Endothelial cell of umbilical vein (primary cell): ENCODE measurements around the gene PABPN1. TPM values are rescaled to one million over a fixed set of nuclear protein-coding genes. Genes with fewer than 3 reads are reported as not detected.

Source experiments
- BruUV-seq: library from RNA; stranded (reverse); fragments of 400-500 nt; replicated peaks from 2 replicates; lab custom pipeline; 2021; lab: Mats Ljungman, UMichigan
- CTCF ChIA-PET: fragments of 300-600, 350-600 bp; sonication (Branson Sonifier 250); formaldehyde crosslinking; loops from one replicate; lab custom pipeline; 2021; ENCODE audit warnings: antibody characterized with exemption, inconsistent platforms; lab: Charles Lee
- POLR2A ChIA-PET: fragments of 300-600, 350-600 bp; sonication (Branson Sonifier 250); formaldehyde crosslinking; loops from one replicate; lab custom pipeline; 2021; ENCODE audit warnings: antibody characterized with exemption, inconsistent platforms; lab: Charles Lee
- DNase-seq: peaks from one replicate; pipeline ENCODE4 v3.0.0-alpha.2; 2011; ENCODE audit warnings: low read depth, low spot score
- FAIRE-seq: peaks from 2 replicates; lab custom pipeline; 2011; peaks lifted over from hg19 to GRCh38; lab: Jason Lieb, UNC
- H2AFZ ChIP-seq: 2 replicates; pipeline ENCODE4 v1.6.0; 2012; ENCODE audit warnings: low read depth, low read length, control low read depth, inconsistent platforms
- H3K27ac ChIP-seq: 2 replicates; pipeline ENCODE4 v1.5.1; 2011; ENCODE audit warnings: low read depth, mild to moderate bottlenecking, control low read depth, low read length, moderate library complexity; ENCODE audit not compliant: insufficient read depth
- H3K27me3 ChIP-seq, 2 experiments: 2 replicates each; pipeline versions ENCODE4 v1.6.0 to v1.6.1; 2011; ENCODE audit warnings: low read length in 2 of 2, mixed read lengths in 1 of 2; ENCODE audit not compliant: control insufficient read depth in 2 of 2, insufficient read depth in 2 of 2
- H3K36me3 ChIP-seq, 2 experiments: 2 replicates in 1 of 2; 3 replicates in 1 of 2; pipeline ENCODE4 v1.5.1; 2011; ENCODE audit warnings: low read length in 2 of 2, mild to moderate bottlenecking in 1 of 2, moderate library complexity in 1 of 2; ENCODE audit not compliant: control insufficient read depth in 2 of 2, insufficient read depth in 2 of 2; ENCODE audit errors: extremely low read depth in 1 of 2
- H3K4me1 ChIP-seq: 3 replicates; pipeline ENCODE4 v1.5.1; 2011; ENCODE audit warnings: mild to moderate bottlenecking, low read length; ENCODE audit not compliant: control insufficient read depth, insufficient read depth; ENCODE audit errors: extremely low read depth
- H3K4me2 ChIP-seq: 2 replicates; pipeline ENCODE4 v1.6.1; 2011; ENCODE audit warnings: low read length, control low read depth, mixed read lengths; ENCODE audit not compliant: insufficient read depth
- H3K4me3 ChIP-seq, 3 experiments: fragments of 200-600 bp in 1 of 3; sonication (generic), shearing (Covaris generic) in 1 of 3; replicated peaks in 1 of 3; 2 replicates each; pipeline ENCODE4 v1.5.1; 2011 to 2016; ENCODE audit warnings: control low read depth in 3 of 3, low read length in 3 of 3, mild to moderate bottlenecking in 2 of 3, inconsistent platforms in 1 of 3, low read depth in 1 of 3, moderate library complexity in 1 of 3; ENCODE audit not compliant: insufficient read depth in 1 of 3
- H3K79me2 ChIP-seq: 2 replicates; pipeline ENCODE4 v1.6.0; 2012; ENCODE audit warnings: low read length, inconsistent platforms; ENCODE audit not compliant: control insufficient read depth, insufficient read depth
- H3K9ac ChIP-seq: replicated peaks from 2 replicates; pipeline ENCODE3; 2011; ENCODE audit warnings: low read length, control low read depth; ENCODE audit not compliant: insufficient read depth; ENCODE audit errors: extremely low read depth
- H3K9me1 ChIP-seq: replicated peaks from 3 replicates; pipeline ENCODE4 v1.6.0; 2011; ENCODE audit warnings: mild to moderate bottlenecking, low read length; ENCODE audit not compliant: control insufficient read depth, insufficient read depth; ENCODE audit errors: extremely low read depth
- H3K9me3 ChIP-seq: replicated peaks from 2 replicates; pipeline ENCODE4 v1.5.1; 2012; ENCODE audit warnings: low read length, inconsistent platforms; ENCODE audit not compliant: control insufficient read depth, insufficient read depth
- H4K20me1 ChIP-seq: replicated peaks from 2 replicates; pipeline ENCODE3; 2011; ENCODE audit warnings: mild to moderate bottlenecking, low read length; ENCODE audit not compliant: control insufficient read depth, insufficient read depth; ENCODE audit errors: extremely low read depth
- CTCF ChIP-seq, 2 donors: IDR thresholded peaks; 1 replicate in 1 of 2; 2 replicates in 1 of 2; pipeline ENCODE4 v1.5.1; 2011; ENCODE audit warnings: low read length in 2 of 2, mild to moderate bottlenecking in 2 of 2, moderate library complexity in 2 of 2, control low read depth in 1 of 2, inconsistent platforms in 1 of 2, low read depth in 1 of 2; ENCODE audit not compliant: insufficient read depth in 1 of 2; ENCODE audit errors: extremely low read depth in 1 of 2
- EZH2 ChIP-seq: IDR thresholded peaks from 2 replicates; pipeline ENCODE4 v1.6.1; 2012; ENCODE audit warnings: borderline replicate concordance, low read depth, mild to moderate bottlenecking, moderate library complexity, low read length, inconsistent platforms; ENCODE audit not compliant: severe bottlenecking
- FOS ChIP-seq: IDR thresholded peaks from 2 replicates; pipeline ENCODE4 v1.6.1; 2011; ENCODE audit warnings: mild to moderate bottlenecking, low read length, moderate library complexity, borderline replicate concordance; ENCODE audit not compliant: insufficient read depth
- GATA2 ChIP-seq: IDR thresholded peaks from 2 replicates; pipeline ENCODE4 v1.7.0; 2011; ENCODE audit warnings: low read depth, mild to moderate bottlenecking, moderate library complexity, mixed read lengths, low read length; ENCODE audit not compliant: insufficient read length, insufficient read depth
- JUN ChIP-seq: IDR thresholded peaks from 2 replicates; pipeline ENCODE4 v1.6.1; 2011; ENCODE audit warnings: borderline replicate concordance, low read depth; ENCODE audit not compliant: insufficient read length, insufficient read depth
- MAX ChIP-seq: IDR thresholded peaks from 2 replicates; pipeline ENCODE4 v1.6.1; 2011; ENCODE audit not compliant: insufficient read depth, insufficient read length
- MYC ChIP-seq: IDR thresholded peaks from one replicate; pipeline ENCODE4 v1.6.1; 2011; ENCODE audit warnings: mild to moderate bottlenecking, low read depth, low read length
- POLR2A ChIP-seq: IDR thresholded peaks from 2 replicates; pipeline ENCODE4 v1.6.1; 2012; ENCODE audit warnings: low read depth, mild to moderate bottlenecking, control low read depth, low read length
- POLR2AphosphoS5 ChIP-seq: IDR thresholded peaks from 2 replicates; pipeline ENCODE4 v1.6.1; 2012; ENCODE audit warnings: low read depth, mild to moderate bottlenecking, control low read depth, low read length, moderate library complexity; ENCODE audit not compliant: insufficient read depth
- dilution Hi-C: fragments of 300-500 bp; cut with MboI; formaldehyde crosslinking; loops from one replicate; pipeline ENCODE4 v1.15.0; 2019; ENCODE audit warnings: low sequenced_read_pairs; ENCODE audit not compliant: extremely low pct_ligation_motif_present
- intact Hi-C: fragments of 100-400 bp; cut with micrococcal nuclease; formaldehyde crosslinking; loops from one replicate; pipeline ENCODE4 v1.10.0; 2022
- polyA plus RNA-seq, 4 experiments: library from polyadenylated mRNA; depleted of rRNA in 3 of 4; stranded (reverse) in 3 of 4; unstranded in 1 of 4; fragments of >200 nt; gene quantifications; 2 replicates each; pipeline versions ENCODE4 v1.2.1 to v1.2.3, GENCODE V29; 2011 to 2012; ENCODE audit warnings: missing spikeins in 1 of 4
- total RNA-seq: library from RNA; stranded (reverse); gene quantifications from 2 replicates; pipeline ENCODE4 v1.2.3, GENCODE V29; 2021

PABPN1 gene
- total and polyA plus RNA-seq, 2 donors (not counting 3 experiments of a cell fraction or from before 2014, with no cell fraction given), result 231 TPM

- Histone ChIP-seq H3K79me2 (no peaks in the 10 kb centered on the region), H3K36me3 (no peaks in the 10 kb centered on the region), H3K4me2 (no peak overlapping the region), H4K20me1 (no peaks in the 10 kb centered on the region), H3K27me3 (peaks cover 16 to 20% of the 10 kb centered on the region in 2 experiments), H3K4me1 (no peaks in the 10 kb centered on the region), H3K9ac (no peak overlapping the region), H3K27ac (no peak overlapping the region), H3K9me3 (no peaks in the 10 kb centered on the region), H3K9me1 (no peaks in the 10 kb centered on the region), H2AFZ (no peak overlapping the region), H3K4me3 (no peak overlapping the region)
- intact Hi-C loops, result no loop called here
- no peak for FAIRE-seq
- TF ChIP-seq EZH2 (no peak), MYC (no peak), POLR2A (no peak), CTCF (IDR thresholded peaks at IDR 0.05; ENCODE audit: extremely low read depth in 1 of 2, insufficient read depth in 1 of 2, low read depth in 1 of 2, low read length in 2 of 2) (no peak), JUN (no peak), MAX (no peak), POLR2AphosphoS5 (no peak), GATA2 (no peak), FOS (no peak)
- dilution Hi-C loops, result no loop called here
- no peak for DNase-seq
- ChIA-PET CTCF (interaction anchor here (1.0 to 1.9 kb wide), 4 partner anchors 11 to 33 kb away, joined by 3 to 7 read pairs (median 4); no protein-coding TSS in a partner anchor), POLR2A (no interaction called here)
- BruUV-seq, result no TSS peak
Measured at GRCh38 chr14:23346693-23347405, 25.6 kb downstream of the PABPN1 start.
